ENCODE measurements around the gene PRPSAP1. TPM values are rescaled to one million over a fixed set of nuclear protein-coding genes. Genes with fewer than 3 reads are reported as not detected.

PRPSAP1 gene
- total and polyA plus RNA-seq, 8 donors = 25.0 to 49.0 (median 38.4) TPM

GRCh38 chr17:76379275-76379641 is 25.5 kb upstream of the PRPSAP1 start:
- intact Hi-C loops (cut with DNase I; ENCODE audit: low total_unique reads) = no loop called here
- peaks cover 18 to 25% (median 24%) of the 10 kb centered on the region in 4 donors for H3K4me1 ChIP-seq
- TF ChIP-seq POLR2A (IDR thresholded peaks at IDR 0.05) (no peak), EP300 (IDR thresholded peaks at IDR 0.05) (no peak), CTCF (IDR thresholded peaks at IDR 0.05) (no peak), POLR2AphosphoS5 (IDR thresholded peaks at IDR 0.05) (no peak)
- no peak for DNase-seq
- H3K36me3 ChIP-seq = no peaks in the 10 kb centered on the region
- no peak overlapping the region for H3K4me3 ChIP-seq
- 91 to 95% (median 94%) methylated on average over 11 of the region's 11 CpGs for WGBS, 5 donors
- H3K27ac ChIP-seq = no peak overlapping the region
- peaks cover 0 to 25% (median 9%) of the 10 kb centered on the region in 3 donors for H3K27me3 ChIP-seq
- H3K9me3 ChIP-seq = no peaks in the 10 kb centered on the region

DNA sequence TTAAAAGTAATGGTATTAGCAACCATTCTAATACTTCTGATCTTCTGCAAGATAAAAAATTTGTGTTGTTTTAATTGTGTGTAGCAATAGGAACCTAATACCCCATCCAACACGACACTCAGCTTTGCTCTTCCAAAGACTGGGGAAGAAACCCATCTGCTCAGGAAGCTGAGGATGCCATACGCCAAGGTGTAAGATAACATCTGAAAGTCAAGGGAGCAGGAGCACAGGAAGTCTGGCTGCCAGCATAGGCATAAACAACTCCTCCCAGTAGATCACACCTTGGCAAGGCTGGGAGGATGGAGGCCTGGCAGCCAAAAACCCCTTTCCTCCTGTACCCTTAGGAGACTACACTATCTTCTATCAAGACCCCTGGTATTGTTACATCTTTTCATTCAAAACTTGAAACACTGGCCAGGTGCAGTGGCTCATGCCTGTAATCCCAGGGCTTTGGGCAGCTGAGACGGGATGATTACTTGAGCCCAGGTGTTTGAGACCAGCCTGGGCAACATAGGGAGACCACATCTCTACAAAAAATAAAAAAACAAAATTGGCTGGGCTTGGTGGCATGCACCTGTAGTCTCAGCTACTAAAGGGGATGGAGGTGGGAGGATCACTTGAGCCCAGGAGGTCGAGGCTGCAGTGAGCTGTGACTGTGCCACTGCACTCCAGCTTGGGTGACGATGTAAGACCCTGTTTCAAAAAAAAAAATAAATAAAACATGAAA is 25.0 kb upstream of the PRPSAP1 start:
- no peak overlapping the region for H3K4me3 ChIP-seq
- TF ChIP-seq POLR2AphosphoS5 (IDR thresholded peaks at IDR 0.05) (no peak), EP300 (IDR thresholded peaks at IDR 0.05) (no peak), CTCF (IDR thresholded peaks at IDR 0.05) (no peak), POLR2A (IDR thresholded peaks at IDR 0.05) (no peak)
- H3K9me3 ChIP-seq = no peaks in the 10 kb centered on the region
- H3K4me1 ChIP-seq = peaks cover 13 to 21% (median 20%) of the 10 kb centered on the region in 4 donors
- H3K27ac ChIP-seq = no peak overlapping the region
- H3K36me3 ChIP-seq = no peaks in the 10 kb centered on the region
- H3K27me3 ChIP-seq = peaks cover 0 to 25% (median 9%) of the 10 kb centered on the region in 3 donors
- WGBS, 5 donors = 78 to 87% (median 85%) methylated on average over 5 of the region's 5 CpGs
- DNase-seq = no peak
- intact Hi-C loops (cut with DNase I; ENCODE audit: low total_unique reads) = no loop called here

DNA sequence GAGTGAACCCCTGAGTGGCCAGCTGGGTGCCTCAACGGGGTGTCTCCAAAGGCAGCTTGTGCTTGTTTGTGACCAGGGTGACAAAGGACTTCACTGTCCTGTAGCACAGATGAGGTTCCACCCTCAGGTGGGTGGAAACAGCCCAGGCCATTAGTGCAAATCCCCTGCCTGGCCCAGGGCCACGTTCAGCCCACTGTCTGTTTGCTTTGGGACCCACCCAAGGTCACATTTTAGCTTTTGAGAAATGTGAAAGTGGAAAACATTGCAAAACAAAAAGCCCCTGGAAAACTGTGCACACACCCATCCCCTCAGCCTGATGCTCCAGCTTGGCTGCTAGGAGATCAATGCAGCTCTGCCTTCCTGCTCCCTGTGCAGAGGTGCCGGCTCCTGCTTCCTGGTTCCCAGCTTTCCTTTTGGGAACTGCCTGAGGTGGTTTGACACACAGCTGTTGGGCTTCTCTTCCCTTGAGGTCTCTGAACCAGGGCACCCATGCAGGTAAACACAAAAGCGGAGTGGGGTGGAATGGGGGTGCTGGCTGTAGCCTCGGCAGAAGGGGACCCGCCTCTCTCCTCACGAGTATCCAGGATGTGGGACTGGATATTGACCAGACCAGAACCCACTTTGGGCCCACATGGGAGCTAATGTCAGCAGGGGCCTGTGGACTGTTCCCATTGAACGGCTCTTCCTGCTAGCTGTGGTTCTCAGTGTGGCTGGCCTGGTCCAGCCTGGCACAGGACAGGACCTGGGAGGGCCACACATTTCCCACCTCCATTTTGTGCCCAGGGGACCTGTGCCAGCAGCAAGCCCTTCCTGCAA is 22.8 kb upstream of the PRPSAP1 start:
- DNase-seq = peak in 1 of 2 donors; percentile 54
- WGBS, 5 donors = 53 to 64% (median 61%) methylated on average over 7 to 8 of the region's 8 CpGs
- Histone ChIP-seq H3K36me3 (no peaks in the 10 kb centered on the region), H3K4me3 (no peak overlapping the region), H3K9me3 (no peaks in the 10 kb centered on the region), H3K27ac (no peak overlapping the region), H3K4me1 (peaks cover 0 to 4% (median 0%) of the 10 kb centered on the region in 4 donors), H3K27me3 (peaks cover 0 to 7% (median 0%) of the 10 kb centered on the region in 3 donors)
- intact Hi-C loops (cut with DNase I; ENCODE audit: low total_unique reads) = no loop called here
- TF ChIP-seq EP300 (IDR thresholded peaks at IDR 0.05) = no peak
- no peak for TF ChIP-seq POLR2AphosphoS5 (IDR thresholded peaks at IDR 0.05)
- no peak for TF ChIP-seq POLR2A (IDR thresholded peaks at IDR 0.05)
- no peak for TF ChIP-seq CTCF (IDR thresholded peaks at IDR 0.05)
